Breast epithelium (tissue), 4 donors: ENCODE data around the gene PGA5. TPM values are rescaled to one million over a fixed set of nuclear protein-coding genes. Genes with fewer than 3 reads are reported as not detected.
"Not testable (repeated sequence)": the region's sequence is repeated elsewhere in the genome, so short reads cannot be mapped to it uniquely, and the experiment has no call there.

Experiments
- DNase-seq, 2 donors: peaks; one replicate each; pipeline ENCODE4 v3.0.0-alpha.2; 2019; ENCODE audit warnings: low spot score in 2 of 2
- H3K27ac ChIP-seq, 2 donors: fragments of 200-600 bp; sonication (generic) in 1 of 2; one replicate each; pipeline ENCODE4 v1.5.1; 2016 to 2019; ENCODE audit warnings: mild to moderate bottlenecking in 1 of 2
- H3K27me3 ChIP-seq, 2 donors: fragments of 200-600 bp; sonication (generic) in 1 of 2; one replicate each; pipeline versions ENCODE4 v1.5.1 to v1.6.0; 2017 to 2019; ENCODE audit warnings: control low read depth in 1 of 2, mild to moderate bottlenecking in 1 of 2
- H3K36me3 ChIP-seq: fragments of 200-600 bp; one replicate; pipeline ENCODE4 v1.5.1; 2019
- H3K4me1 ChIP-seq, 2 donors: fragments of 200-600 bp; sonication (generic); one replicate each; pipeline ENCODE4 v1.5.1; 2016 to 2019; ENCODE audit warnings: control low read depth in 1 of 2
- H3K4me3 ChIP-seq, 3 donors: fragments of 200-600 bp; sonication (generic); 1 replicate in 2 of 3; 2 replicates in 1 of 3; pipeline ENCODE4 v1.5.1; 2016 to 2019; ENCODE audit warnings: mild to moderate bottlenecking in 3 of 3, moderate library complexity in 2 of 3
- H3K9me3 ChIP-seq, 2 donors: fragments of 200-600 bp; sonication (generic) in 1 of 2; one replicate each; pipeline ENCODE4 v1.5.1; 2016 to 2019; ENCODE audit warnings: control low read depth in 1 of 2
- intact Hi-C: fragments of 100-400 bp; cut with DNase I; formaldehyde crosslinking; loops from one replicate; pipeline ENCODE4 v1.15.1; 2023; ENCODE audit warnings: low total_unique reads
- total RNA-seq, 3 donors: library from RNA; depleted of rRNA; stranded (reverse); fragments of >200 nt; gene quantifications; one replicate each; pipeline ENCODE4 v1.1.0, GENCODE V29; 2016

Gene PGA5
- total RNA-seq, 3 donors from 2014 or later: 0.98 to 2.1 (median 1.6) TPM

DNA sequence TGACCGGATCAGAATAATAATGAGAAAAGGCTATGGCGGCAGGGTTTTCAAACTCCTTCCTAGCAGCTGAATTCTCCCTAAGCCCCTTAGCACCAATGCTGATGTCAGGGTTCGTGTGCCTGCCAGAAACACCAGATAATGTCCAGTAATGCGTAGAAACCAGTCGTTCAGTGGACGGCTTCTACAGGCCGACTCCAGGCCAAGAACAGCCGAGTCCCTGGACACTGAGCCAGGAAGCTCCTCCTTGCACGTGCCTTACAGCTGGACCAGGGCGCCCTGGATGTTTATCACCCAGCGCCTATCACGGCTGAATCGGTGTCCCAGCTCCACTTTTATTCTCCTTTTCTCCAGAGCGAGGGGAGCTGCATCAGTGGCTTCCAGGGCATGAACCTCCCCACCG is 28.8 kb upstream of the PGA5 start:
- intact Hi-C loops, H3K27ac ChIP-seq, H3K4me1 ChIP-seq, H3K36me3 ChIP-seq, DNase-seq, H3K27me3 ChIP-seq, H3K4me3 ChIP-seq, H3K9me3 ChIP-seq: not testable (repeated sequence)

DNA sequence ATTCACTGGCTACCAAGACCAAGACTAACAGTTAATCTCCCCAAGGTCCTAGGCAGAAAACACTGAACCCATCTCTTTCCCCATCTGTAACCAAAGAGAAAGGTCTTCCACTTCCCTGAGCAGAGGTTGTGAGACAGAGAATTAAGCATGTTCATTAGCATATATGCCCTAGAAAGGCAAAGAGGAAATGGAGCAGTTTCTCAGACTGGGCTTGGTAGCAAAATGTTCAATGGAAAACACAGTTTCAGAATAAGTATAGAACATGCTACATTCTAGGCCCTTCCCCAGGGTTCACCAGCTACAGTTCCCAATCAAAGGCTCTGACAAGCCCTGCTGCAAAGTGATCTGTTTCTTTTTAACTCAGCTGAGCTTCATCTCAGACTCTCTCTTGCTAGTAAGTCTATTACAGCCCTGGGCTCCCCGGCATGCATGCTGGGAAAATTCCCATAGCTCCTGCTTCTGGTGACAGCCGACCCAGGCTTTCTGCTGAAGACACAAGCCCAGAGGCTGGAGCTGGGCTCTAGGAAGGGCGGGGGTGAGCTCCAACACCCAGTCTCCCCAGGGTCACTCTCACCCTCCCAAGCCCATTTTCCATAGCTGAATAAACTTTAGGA is 27.2 kb upstream of the PGA5 start:
- DNase-seq, H3K4me3 ChIP-seq, H3K36me3 ChIP-seq, H3K4me1 ChIP-seq, H3K27me3 ChIP-seq, H3K9me3 ChIP-seq, intact Hi-C loops, H3K27ac ChIP-seq: not testable (repeated sequence)

DNA sequence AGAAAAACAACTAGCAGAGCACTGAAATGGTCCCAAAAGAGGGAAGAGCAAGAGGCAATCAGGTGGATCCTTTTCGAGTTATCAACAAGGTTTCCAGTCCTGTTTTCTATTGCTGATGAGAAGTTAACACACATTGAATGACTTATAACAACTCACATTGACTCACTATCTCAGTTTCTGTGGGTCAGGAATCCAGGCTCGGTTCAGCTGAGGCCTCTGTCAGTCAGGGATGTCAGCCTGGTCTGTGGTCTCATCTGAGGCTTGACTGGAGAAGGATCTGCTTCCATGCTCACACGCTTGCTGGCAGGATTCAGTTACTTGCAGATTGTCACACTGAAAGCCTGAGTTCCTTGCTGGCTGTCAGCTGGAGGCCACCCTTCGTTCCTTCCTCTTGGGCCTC is 22.7 kb upstream of the PGA5 start:
- DNase-seq, H3K9me3 ChIP-seq: not testable (repeated sequence)

DNA sequence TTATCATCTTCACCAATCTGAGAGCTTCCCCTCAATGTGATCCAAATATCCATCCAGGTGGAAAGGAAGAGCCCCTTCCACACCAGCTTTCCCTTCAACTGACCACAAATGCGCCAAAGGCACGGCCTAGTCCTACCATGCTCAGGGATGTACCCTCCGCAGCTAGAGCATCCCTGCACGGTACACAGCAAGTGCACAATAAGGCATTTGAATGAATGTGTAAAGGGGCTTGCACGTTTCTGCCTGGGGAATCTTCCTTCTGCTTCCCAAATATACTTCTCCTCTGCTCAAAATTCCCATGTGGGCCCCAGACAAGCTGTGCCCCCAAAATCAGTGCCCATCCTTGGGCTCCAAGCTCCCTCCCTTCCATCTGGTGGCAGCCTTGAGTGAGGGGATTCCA is 22.0 kb upstream of the PGA5 start:
- H3K36me3 ChIP-seq, DNase-seq, H3K27ac ChIP-seq, H3K9me3 ChIP-seq, H3K4me1 ChIP-seq, intact Hi-C loops, H3K27me3 ChIP-seq, H3K4me3 ChIP-seq: not testable (repeated sequence)

More for the DNA sequence above, 22.7 kb upstream of the PGA5 start:
- H3K27me3 ChIP-seq, intact Hi-C loops, H3K4me1 ChIP-seq, H3K4me3 ChIP-seq, H3K36me3 ChIP-seq, H3K27ac ChIP-seq: not testable (repeated sequence)

- H3K27ac ChIP-seq, H3K4me3 ChIP-seq, H3K9me3 ChIP-seq, intact Hi-C loops, H3K4me1 ChIP-seq, H3K27me3 ChIP-seq, H3K36me3 ChIP-seq, DNase-seq: not testable (repeated sequence)
Measured at GRCh38 chr11:61222047-61222446, 18.9 kb upstream of the PGA5 start, which contains the start of gene PGA4. TSS of gene PGA4 (plus strand) at chr11:61222347. CDS start at chr11:61222401, 54 bp downstream.

- intact Hi-C loops, H3K27me3 ChIP-seq, H3K9me3 ChIP-seq, H3K4me3 ChIP-seq, H3K4me1 ChIP-seq, H3K27ac ChIP-seq, DNase-seq, H3K36me3 ChIP-seq: not testable (repeated sequence)
Measured at GRCh38 chr11:61222692-61223091, 18.3 kb upstream of the PGA5 start.

DNA sequence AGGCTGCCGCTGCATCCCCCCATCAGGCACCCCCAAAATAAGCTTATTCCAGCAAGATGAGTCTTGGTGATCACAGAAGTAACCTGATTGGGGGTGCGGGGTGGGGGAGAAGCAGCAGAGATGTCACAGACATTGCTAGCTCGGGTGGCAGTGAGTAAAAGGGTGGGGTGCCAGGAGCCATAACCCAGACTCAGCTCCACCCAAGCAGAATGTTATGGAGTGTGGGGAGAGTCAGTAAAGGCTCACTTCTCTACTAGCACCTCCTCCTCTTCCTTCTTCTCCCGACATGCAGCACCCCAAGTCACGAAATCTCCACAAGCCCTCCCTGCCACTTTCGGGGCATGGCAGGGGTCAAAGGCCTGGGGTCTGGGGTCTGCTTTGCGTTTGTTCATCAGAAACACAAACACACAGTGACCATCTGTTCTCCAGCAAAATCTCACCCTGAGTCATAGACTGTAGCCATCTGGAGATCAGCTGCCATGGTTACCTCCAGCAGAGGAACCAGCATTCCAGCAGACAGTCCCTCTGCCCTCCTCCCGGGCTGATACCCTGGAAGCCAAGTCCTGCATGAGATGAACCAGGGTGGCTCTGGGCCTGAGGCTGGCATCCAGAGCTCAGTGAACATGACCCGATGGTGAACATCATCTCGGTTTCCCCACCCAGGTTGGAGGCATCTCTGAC is 14.4 kb upstream of the PGA5 start:
- H3K27me3 ChIP-seq, H3K27ac ChIP-seq, intact Hi-C loops, H3K9me3 ChIP-seq, H3K4me3 ChIP-seq, H3K36me3 ChIP-seq, H3K4me1 ChIP-seq, DNase-seq: not testable (repeated sequence)

DNA sequence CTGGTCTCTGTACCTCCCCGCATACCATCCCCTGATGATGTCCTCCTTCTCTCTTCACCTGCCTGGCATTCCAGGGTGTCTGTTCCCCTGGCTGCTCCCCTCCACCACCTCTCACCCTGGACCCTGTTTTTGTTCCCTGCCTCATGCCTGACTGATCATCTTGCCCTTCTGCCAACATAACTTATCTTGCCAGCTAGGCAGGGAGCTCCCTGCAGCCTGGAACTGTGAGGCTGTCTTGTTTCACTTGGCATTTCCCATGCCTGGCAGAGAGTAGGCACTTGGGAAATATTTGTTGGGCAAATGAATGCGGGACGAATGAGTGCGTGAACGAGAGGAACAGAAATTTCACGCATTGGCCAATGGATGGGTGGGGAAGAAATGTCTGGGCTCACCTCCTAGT is 11.5 kb upstream of the PGA5 start:
- not testable (repeated sequence) for H3K4me3 ChIP-seq, H3K4me1 ChIP-seq

GRCh38 chr11:61231033-61231432 is 9.9 kb upstream of the PGA5 start:
- DNase-seq, intact Hi-C loops, H3K4me3 ChIP-seq, H3K4me1 ChIP-seq, H3K9me3 ChIP-seq, H3K36me3 ChIP-seq, H3K27me3 ChIP-seq, H3K27ac ChIP-seq: not testable (repeated sequence)

More for the DNA sequence above, 11.5 kb upstream of the PGA5 start:
- H3K36me3 ChIP-seq, H3K27ac ChIP-seq, intact Hi-C loops, H3K9me3 ChIP-seq, DNase-seq, H3K27me3 ChIP-seq: not testable (repeated sequence)

DNA sequence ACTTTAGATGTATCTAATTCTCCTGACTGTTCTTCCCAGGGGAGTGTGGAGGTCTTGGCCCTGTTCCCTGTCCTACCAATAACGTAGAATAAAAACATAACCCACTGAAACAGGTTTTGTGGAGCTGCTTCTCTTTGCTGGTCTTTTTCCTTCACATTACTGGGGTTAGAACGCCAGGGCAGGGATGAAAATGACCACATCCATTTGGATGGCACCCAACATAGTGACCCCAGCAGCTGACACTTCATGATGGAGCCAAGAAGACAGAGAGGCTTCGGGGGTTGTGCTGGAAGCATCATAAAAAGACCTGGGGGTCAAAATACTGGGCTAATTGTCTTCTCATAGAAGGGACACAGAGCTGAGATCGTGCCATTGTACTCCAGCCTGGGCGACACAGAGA is 9.4 kb upstream of the PGA5 start:
- DNase-seq, H3K4me3 ChIP-seq, H3K36me3 ChIP-seq, H3K27ac ChIP-seq, H3K4me1 ChIP-seq, intact Hi-C loops, H3K27me3 ChIP-seq, H3K9me3 ChIP-seq: not testable (repeated sequence)

- intact Hi-C loops, H3K4me3 ChIP-seq, H3K9me3 ChIP-seq, H3K27me3 ChIP-seq, H3K4me1 ChIP-seq, H3K36me3 ChIP-seq, DNase-seq, H3K27ac ChIP-seq: not testable (repeated sequence)
Measured at GRCh38 chr11:61232548-61233145, 8.3 kb upstream of the PGA5 start.

DNA sequence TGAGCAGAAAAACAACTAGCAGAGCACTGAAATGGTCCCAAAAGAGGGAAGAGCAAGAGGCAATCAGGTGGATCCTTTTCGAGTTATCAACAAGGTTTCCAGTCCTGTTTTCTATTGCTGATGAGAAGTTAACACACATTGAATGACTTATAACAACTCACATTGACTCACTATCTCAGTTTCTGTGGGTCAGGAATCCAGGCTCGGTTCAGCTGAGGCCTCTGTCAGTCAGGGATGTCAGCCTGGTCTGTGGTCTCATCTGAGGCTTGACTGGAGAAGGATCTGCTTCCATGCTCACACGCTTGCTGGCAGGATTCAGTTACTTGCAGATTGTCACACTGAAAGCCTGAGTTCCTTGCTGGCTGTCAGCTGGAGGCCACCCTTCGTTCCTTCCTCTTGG is 3.8 kb upstream of the PGA5 start:
- intact Hi-C loops, H3K36me3 ChIP-seq, H3K27me3 ChIP-seq, H3K27ac ChIP-seq, H3K4me1 ChIP-seq, H3K9me3 ChIP-seq, DNase-seq, H3K4me3 ChIP-seq: not testable (repeated sequence)

DNA sequence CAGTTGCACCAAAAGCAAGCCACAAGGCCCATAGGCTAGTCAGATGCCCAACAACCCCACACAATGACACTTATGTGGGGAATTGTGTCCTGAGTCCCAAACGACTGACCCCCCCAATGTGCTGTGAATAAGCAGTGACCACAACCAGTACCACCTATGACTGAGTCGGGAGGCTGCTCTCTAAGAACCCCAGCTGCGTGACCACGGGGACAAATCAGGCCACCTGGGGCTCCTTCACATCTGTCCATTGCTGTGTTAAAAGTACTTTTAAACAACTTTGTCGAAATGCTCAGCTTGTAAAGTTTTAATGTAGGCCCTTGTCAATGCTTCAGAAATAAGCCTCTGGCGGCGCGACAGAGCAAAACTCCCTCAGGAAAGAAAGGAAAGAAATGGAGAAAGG is 687 bp upstream of the PGA5 start:
- DNase-seq: not testable (repeated sequence)

DNA sequence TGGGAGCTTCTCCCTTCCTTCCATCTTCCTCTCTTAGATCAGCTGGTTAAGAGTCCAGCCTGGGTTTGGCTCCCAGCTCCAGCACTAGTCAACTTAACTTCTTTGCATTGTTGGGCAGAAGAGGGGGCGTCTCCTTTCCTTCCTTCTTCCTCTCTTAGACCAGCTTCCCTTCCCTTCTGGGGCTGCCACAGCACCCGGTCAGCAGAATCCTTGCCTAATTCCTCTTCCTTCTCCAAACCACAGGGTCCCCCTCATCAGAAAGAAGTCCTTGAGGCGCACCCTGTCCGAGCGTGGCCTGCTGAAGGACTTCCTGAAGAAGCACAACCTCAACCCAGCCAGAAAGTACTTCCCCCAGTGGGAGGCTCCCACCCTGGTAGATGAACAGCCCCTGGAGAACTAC is 551 bp downstream of the PGA5 start:
- H3K9me3 ChIP-seq, H3K4me1 ChIP-seq, intact Hi-C loops, H3K27ac ChIP-seq, H3K27me3 ChIP-seq, H3K36me3 ChIP-seq, H3K4me3 ChIP-seq, DNase-seq: not testable (repeated sequence)

More for the DNA sequence above, 687 bp upstream of the PGA5 start:
- intact Hi-C loops, H3K9me3 ChIP-seq, H3K27ac ChIP-seq, H3K4me3 ChIP-seq, H3K36me3 ChIP-seq, H3K27me3 ChIP-seq, H3K4me1 ChIP-seq: not testable (repeated sequence)
